ENCODE data around the gene MOCS1. TPM values are rescaled to one million over a fixed set of nuclear protein-coding genes. Genes with fewer than 3 reads are reported as not detected.

MOCS1 gene
- total and polyA plus RNA-seq, 9 of the 15 experiments (the other 6 are each of a cell fraction or from before 2014, with no cell fraction given) = 0.69 to 12.7 (median 8.7) TPM

GRCh38 chr6:39865011-39865888 is 69.0 kb downstream of the MOCS1 start (continued):
- TF ChIP-seq E4F1 (CRISPR knock-in tag; IDR thresholded peaks at IDR 0.05; ENCODE audit: borderline replicate concordance) (no peak), CEBPB (tag; IDR thresholded peaks at IDR 0.05) (no peak), MECOM (CRISPR knock-in tag; IDR thresholded peaks at IDR 0.05) (no peak), MCM7 (IDR thresholded peaks at IDR 0.05) (no peak), ZNF699 (CRISPR knock-in tag; IDR thresholded peaks at IDR 0.05; ENCODE audit: insufficient replicate concordance) (no peak), ZNF431 (CRISPR knock-in tag; IDR thresholded peaks at IDR 0.05) (no peak), ELK3 (CRISPR knock-in tag; IDR thresholded peaks at IDR 0.05) (no peak), HOXB6 (CRISPR knock-in tag; IDR thresholded peaks at IDR 0.05; ENCODE audit: borderline replicate concordance) (no peak), KLF16 (IDR thresholded peaks at IDR 0.05) (peak; percentile 56; the same call in 1 of the 2 replicates), REST (IDR thresholded peaks at IDR 0.05; ENCODE audit: borderline replicate concordance) (0 out of 2 replicates have a peak, but pooled peaks have one; percentile 49), REST (CRISPR knock-in tag; IDR thresholded peaks at IDR 0.05; ENCODE audit: low read depth) (no peak), SIX5 (IDR thresholded peaks at IDR 0.05; ENCODE audit: borderline replicate concordance in 1 of 2, insufficient read depth in 1 of 2, low read depth in 1 of 2, low read length in 2 of 2) (no peak), PHF20 (IDR thresholded peaks at IDR 0.05; ENCODE audit: partially characterized antibody) (no peak), LEF1 (IDR thresholded peaks at IDR 0.05) (no peak), PRPF4 (IDR thresholded peaks at IDR 0.05; ENCODE audit: insufficient read depth, low read depth, low read length, poor library complexity, severe bottlenecking) (no peak), CTBP1 (IDR thresholded peaks at IDR 0.05; ENCODE audit: borderline replicate concordance) (no peak), SETDB1 (IDR thresholded peaks at IDR 0.05; ENCODE audit: low read length) (no peak)
